ENCODE measurements around the gene OR6X1. TPM values are rescaled to one million over a fixed set of nuclear protein-coding genes. Genes with fewer than 3 reads are reported as not detected.

OR6X1 gene
- total and polyA plus RNA-seq, 4 donors: not detected

- TF ChIP-seq CTCF (IDR thresholded peaks at IDR 0.05; ENCODE audit: control extremely low read depth, extremely low read depth): no peak
- ATAC-seq (ENCODE audit: insufficient read depth, low FRiP score): no peak
- no peaks in the 10 kb centered on the region for H3K36me3 ChIP-seq (ENCODE audit: control insufficient read depth in 4 of 4, insufficient read depth in 4 of 4, low read length in 4 of 4)
- H3K4me1 ChIP-seq (ENCODE audit: control insufficient read depth in 5 of 5, insufficient read depth in 5 of 5, low read length in 5 of 5): no peaks in the 10 kb centered on the region
- no peaks in the 10 kb centered on the region for H3K27me3 ChIP-seq (ENCODE audit: control insufficient read depth in 3 of 3, insufficient read depth in 3 of 3, low read length in 2 of 3)
- no peak for DNase-seq
- 86 to 94% methylated on average over 3 of the region's 3 CpGs for WGBS, 2 donors
- H3K9me3 ChIP-seq (ENCODE audit: control insufficient read depth in 4 of 4, insufficient read depth in 3 of 4, low read length in 3 of 4): no peaks in the 10 kb centered on the region
- H3K27ac ChIP-seq (ENCODE audit: low read depth in 1 of 2, low read length in 1 of 2): no peak overlapping the region
- H3K9ac ChIP-seq (ENCODE audit: insufficient read depth in 1 of 2, low read length in 2 of 2): no peak overlapping the region
- H3K4me3 ChIP-seq: no peak overlapping the region
Observed at GRCh38 chr11:123707206-123707605, 47.1 kb downstream of the OR6X1 start.

- no peaks in the 10 kb centered on the region for H3K27me3 ChIP-seq (ENCODE audit: control insufficient read depth in 3 of 3, insufficient read depth in 3 of 3, low read length in 2 of 3)
- ATAC-seq (ENCODE audit: insufficient read depth, low FRiP score): no peak
- H3K36me3 ChIP-seq (ENCODE audit: control insufficient read depth in 4 of 4, insufficient read depth in 4 of 4, low read length in 4 of 4): no peaks in the 10 kb centered on the region
- H3K4me3 ChIP-seq: no peak overlapping the region
- WGBS, 2 donors: 94 to 96% methylated on average over 3 of the region's 3 CpGs
- no peak overlapping the region for H3K27ac ChIP-seq (ENCODE audit: low read depth in 1 of 2, low read length in 1 of 2)
- no peaks in the 10 kb centered on the region for H3K9me3 ChIP-seq (ENCODE audit: control insufficient read depth in 4 of 4, insufficient read depth in 3 of 4, low read length in 3 of 4)
- no peak overlapping the region for H3K9ac ChIP-seq (ENCODE audit: insufficient read depth in 1 of 2, low read length in 2 of 2)
- TF ChIP-seq CTCF (IDR thresholded peaks at IDR 0.05; ENCODE audit: control extremely low read depth, extremely low read depth): no peak
- H3K4me1 ChIP-seq (ENCODE audit: control insufficient read depth in 5 of 5, insufficient read depth in 5 of 5, low read length in 5 of 5): no peaks in the 10 kb centered on the region
- no peak for DNase-seq
Observed at GRCh38 chr11:123704341-123704740, 50.0 kb downstream of the OR6X1 start.

Small RNA genes lying within 50 kb of the gene (small RNA-seq; reads per million reads assigned to genes)
- gene RNU1-21P (ENCODE audit: low replicate concordance): not detected

Other genes with a start within 250 kb of the OR6X1 start
- 1 to 10 TPM; 1.6 to 2.7 TPM for gene SCN3B, start 99.9 kb downstream of the OR6X1 start, total RNA-seq
- gene SCN3B, start 99.9 kb downstream of the OR6X1 start, polyA plus RNA-seq: under 1 TPM; 0.72 to 0.77 TPM
- 10 to 100 TPM; 10.7 to 10.8 TPM for gene ZNF202, start 12.9 kb downstream of the OR6X1 start, total RNA-seq
- 1 to 10 TPM; 6.7 to 7.2 TPM for gene ZNF202, start 12.9 kb downstream of the OR6X1 start, polyA plus RNA-seq
- not detected for gene OR6M1, start 51.8 kb upstream of the OR6X1 start, total RNA-seq
- gene OR6M1, start 51.8 kb upstream of the OR6X1 start, polyA plus RNA-seq: not detected
- gene TMEM225, start 131.2 kb upstream of the OR6X1 start, total RNA-seq: not detected
- gene TMEM225, start 131.2 kb upstream of the OR6X1 start, polyA plus RNA-seq: not detected
- not detected for gene OR8D4, start 147.6 kb upstream of the OR6X1 start, total RNA-seq
- gene OR8D4, start 147.6 kb upstream of the OR6X1 start, polyA plus RNA-seq: not detected
- gene OR4D5, start 185.1 kb upstream of the OR6X1 start, total RNA-seq: not detected
- not detected for gene OR4D5, start 185.1 kb upstream of the OR6X1 start, polyA plus RNA-seq
- not detected for gene OR6T1, start 189.3 kb upstream of the OR6X1 start, total RNA-seq
- not detected for gene OR6T1, start 189.3 kb upstream of the OR6X1 start, polyA plus RNA-seq
- not detected for gene OR10S1, start 223.3 kb upstream of the OR6X1 start, total RNA-seq
- not detected for gene OR10S1, start 223.3 kb upstream of the OR6X1 start, polyA plus RNA-seq
- gene OR10G6, start 240.6 kb upstream of the OR6X1 start, total RNA-seq: not detected
- not detected for gene OR10G6, start 240.6 kb upstream of the OR6X1 start, polyA plus RNA-seq

All from lung (tissue), 13 donors.